Activated naive CD4-positive, alpha-beta T cell (primary cell): ENCODE data around the gene ZDHHC8.

Source experiments
- DNase-seq, 4 experiments: peaks; one replicate each; lab custom pipeline; 2025; lab: John Stamatoyannopoulos, UW

ZDHHC8 gene

GRCh38 chr22:20178915-20179227 is 47.3 kb downstream of the ZDHHC8 start:
- no peak for DNase-seq

GRCh38 chr22:20179455-20180244 is 48.0 kb downstream of the ZDHHC8 start:
- no peak for DNase-seq

DNA sequence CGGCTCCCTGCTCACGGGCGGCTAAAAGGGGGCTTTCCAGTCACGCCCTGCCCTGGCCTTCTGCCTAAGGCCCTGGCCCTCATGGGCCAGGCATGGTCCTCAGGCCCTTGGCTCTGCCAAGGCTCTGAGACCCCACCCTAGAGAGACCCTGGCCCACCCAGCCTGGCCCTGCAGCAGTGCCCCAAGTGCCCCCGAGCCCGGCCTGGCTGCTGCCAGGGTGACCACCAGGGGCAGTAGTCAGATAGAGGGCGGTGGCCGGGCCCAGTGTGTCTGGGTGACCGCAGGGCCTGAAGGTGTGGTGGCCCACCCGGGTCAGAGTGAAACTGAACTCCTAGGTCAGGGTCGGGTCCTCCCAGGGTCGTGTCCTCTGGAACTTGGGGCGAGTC is 48.6 kb downstream of the ZDHHC8 start:
- no peak for DNase-seq

- DNase-seq: no peak
Observed at GRCh38 chr22:20180640-20181039, 49.0 kb downstream of the ZDHHC8 start.

GRCh38 chr22:20181194-20181883 is 49.7 kb downstream of the ZDHHC8 start:
- no peak for DNase-seq

DNA sequence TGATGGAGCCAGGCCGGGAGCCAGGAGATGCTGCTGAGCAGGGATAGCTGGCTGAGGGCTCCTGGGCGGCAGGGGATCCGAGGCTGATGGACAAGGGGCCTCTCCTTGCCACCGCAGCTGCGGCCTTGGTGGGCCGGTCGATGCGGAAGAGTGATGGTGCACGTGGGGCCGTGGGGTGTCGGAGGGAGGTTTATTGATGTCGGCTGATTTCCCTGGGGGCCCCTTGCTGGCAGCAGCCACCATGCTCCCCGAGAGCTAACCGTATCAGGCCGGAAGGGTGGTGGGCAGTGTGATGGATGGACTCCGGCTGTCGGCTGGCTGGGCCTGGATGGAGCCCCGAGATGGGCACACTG is 50.3 kb downstream of the ZDHHC8 start:
- DNase-seq: no peak

- DNase-seq: no peak
Observed at GRCh38 chr22:20182365-20182764, 50.8 kb downstream of the ZDHHC8 start.

DNA sequence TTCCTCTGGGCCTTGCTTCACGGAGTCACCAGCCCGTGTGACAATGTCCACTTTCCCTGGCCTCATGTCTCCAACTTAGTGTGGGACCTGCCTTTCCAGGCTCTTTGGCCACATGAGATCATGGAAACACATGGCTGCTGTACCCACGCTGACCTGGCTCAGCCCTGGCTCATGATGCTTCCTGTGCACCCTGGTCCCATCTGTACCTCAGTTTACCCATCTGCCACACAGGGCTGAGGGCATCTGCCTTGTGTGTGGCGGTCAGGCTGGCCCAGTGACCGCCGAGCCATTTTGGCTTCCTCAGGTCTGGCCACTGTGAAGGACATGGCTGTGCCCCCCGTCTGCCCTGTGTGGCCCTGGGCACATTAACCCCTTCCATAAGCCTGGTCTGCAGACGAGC is 51.5 kb downstream of the ZDHHC8 start:
- DNase-seq: no peak

DNA sequence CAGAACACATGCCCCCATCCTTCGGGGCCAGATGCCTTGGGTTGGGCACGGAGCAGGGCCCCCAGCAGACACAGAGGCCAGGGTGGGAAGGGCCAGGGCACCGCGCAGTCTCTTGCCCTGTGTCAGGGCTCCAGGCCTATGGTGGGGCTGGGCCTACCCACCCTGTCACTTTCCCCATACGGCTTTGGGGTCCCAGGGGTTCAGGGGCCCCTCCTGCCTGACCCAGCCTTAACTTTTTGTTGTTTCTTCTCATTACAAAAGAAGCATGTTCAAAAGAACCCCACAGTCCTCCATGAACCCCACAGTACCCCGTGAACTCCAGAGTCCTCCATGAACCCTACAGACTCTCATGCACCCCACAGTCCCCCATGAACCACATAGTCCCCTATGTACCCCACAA is 52.2 kb downstream of the ZDHHC8 start:
- no peak for DNase-seq

GRCh38 chr22:20184501-20185165 is 53.0 kb downstream of the ZDHHC8 start:
- no peak for DNase-seq

DNA sequence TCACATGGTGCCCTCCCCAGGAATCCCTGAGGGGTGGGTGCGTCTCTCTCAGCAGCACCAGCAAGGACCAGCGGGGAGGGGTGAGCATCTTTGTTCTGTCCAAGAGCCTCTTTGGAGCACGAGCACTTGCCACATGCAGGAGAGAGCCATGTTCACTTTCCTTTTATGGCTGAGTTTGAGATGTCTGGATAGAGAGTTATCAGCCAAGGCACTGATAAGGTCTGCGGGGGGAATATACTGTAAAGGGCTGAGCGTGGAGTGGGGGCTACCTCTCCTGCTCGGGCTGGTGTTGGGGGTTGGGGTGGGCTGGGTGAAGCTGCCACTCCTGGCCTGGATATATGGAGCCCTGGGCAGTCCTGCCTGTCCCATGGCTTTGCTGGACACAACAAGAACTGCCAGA is 54.1 kb downstream of the ZDHHC8 start:
- DNase-seq: no peak

DNA sequence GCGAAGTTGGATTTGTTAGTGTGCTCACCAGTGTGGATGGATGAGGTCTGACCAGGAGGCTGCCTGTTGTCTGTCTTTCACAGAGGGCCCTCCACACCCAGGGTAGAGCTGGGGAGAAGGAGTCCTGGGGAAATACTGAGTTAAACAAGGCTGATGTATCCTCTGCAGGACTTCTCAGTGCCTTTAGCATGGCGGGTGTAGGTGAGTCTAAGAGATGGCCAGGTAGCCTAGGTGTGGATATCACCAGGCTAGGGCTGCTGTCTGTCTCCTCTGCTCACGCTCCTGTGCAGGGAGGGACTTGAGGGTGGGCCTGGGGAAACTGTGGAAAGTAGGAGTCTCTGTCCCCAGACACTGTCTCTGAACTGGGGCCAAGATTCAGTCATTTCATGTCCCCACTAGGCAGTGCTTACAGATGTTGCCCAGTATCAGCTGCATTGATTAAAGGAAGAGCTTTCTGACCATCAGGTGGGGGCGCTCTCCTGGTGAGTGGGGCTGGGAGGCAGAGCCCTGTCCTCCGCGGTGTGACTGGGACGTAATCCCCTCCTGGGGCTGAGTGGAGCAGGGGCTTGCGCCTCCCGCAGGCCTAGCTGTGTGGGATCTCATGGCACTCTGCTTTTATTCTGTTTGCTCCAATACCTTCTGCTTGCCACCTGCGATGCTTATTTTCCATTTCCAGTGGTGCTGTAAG is 54.7 kb downstream of the ZDHHC8 start:
- DNase-seq: no peak

DNA sequence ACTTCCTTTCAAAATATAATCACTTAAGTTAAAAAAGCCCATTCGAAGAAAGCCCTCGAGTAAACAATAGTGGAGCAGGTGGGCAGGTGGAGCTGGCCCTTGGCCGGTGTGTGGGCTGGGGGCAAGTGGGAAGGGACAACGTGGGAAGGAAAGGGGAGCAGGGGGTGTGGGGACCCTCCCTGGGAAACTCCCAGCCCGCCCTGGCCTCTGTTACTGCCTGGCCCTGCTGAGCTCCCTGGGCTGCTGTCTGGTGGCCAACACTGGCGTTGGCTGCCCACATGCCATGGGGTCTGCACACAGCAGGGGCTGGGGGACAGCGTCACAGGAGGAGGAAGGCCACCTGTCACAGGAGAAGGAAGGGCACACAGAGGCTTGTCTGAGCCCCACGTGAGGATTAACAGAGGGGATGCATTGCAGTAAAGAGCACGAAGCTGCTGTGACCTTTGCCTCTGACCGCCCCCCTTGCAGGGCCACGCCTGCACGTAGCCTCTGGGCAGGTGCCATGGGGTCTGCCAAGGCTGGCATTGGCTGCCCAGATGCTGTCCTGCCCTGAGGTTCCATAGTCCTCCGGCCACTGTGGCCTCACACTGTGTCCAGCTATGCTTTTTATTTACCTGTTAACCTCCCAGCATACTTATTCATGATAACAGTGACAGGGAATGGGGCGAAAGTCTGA is 55.4 kb downstream of the ZDHHC8 start:
- DNase-seq: no peak

- no peak for DNase-seq
Observed at GRCh38 chr22:20187777-20188566, 56.4 kb downstream of the ZDHHC8 start.

GRCh38 chr22:20188567-20188877 is 56.9 kb downstream of the ZDHHC8 start:
- no peak for DNase-seq

GRCh38 chr22:20191000-20191515 is 59.5 kb downstream of the ZDHHC8 start:
- DNase-seq: no peak

- no peak for DNase-seq
Observed at GRCh38 chr22:20191803-20192202, 60.2 kb downstream of the ZDHHC8 start.

DNA sequence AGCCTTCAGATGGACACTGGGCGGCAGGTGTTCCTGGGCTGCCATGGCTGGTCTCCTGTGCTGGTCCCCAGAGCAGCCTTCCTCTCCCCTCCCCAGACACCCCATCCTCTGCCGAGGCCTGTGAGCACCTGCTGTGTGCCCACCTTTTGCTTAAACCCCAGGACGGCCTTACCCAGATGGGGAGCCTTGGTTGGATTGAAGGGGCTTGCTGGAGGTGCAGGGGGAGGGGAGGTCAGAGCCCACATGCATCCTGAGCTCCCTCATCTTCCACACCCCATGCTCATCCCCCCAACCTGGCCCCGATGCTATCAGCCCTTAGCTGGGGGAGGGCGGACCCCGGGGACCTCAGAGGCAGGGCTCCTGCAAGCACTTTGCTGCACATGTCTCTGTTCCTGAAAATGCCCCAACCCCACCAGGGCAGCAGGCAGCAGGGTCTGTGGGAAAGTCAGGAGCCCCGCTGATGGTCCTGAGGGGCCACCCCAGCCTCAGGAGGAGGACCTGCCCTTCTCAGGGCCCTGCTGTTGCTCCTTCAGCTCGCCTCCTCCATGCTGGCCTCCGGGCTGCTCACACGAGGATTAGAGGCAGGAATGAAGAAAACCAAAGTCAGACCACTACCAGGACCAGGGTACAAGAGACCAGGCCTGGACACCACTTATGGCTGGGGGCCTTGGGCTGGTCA is 60.8 kb downstream of the ZDHHC8 start:
- DNase-seq: no peak

DNA sequence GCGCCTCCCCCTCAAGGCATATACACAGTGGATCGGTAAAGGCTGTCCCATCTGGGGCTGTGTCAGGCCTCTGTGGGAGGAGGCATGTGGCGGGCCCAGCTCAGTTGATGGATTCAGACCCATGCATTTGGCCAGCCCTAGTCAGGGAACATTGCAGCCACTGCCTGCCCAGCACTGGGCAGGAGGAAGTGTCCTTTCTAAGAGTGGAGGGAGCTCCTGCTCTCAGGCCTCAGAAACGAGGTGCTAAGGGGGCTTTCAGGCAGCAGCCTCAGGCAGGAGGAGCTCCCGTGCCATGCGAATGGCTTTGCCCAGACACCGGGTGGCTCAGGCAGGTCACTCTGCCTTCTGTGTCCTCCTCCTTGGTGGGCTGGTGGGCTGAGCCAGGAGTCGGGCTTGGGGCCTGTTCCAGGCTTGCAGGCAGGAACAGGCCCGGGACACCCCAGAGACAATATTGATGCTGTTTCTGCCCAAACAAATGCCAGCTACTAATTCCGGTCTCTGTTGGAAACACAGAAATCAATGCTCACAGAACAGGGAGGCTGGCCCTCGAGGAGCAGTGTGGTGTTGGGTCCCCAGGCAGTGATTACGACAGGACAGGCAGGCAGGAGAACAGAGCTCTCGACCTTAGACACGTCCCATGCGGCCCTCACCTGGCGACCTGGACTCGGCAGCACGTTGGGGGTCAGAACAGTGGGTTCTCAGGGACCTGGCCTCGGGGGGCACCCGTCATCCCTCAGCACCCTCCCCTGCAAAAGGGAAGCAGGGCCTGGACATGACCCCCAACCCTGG is 61.6 kb downstream of the ZDHHC8 start:
- DNase-seq: no peak
